ENCODE data around the gene RASSF4. TPM values are rescaled to one million over a fixed set of nuclear protein-coding genes. Genes with fewer than 3 reads are reported as not detected.

RASSF4 gene
- total RNA-seq, 3 donors from 2014 or later, result 20.0 to 50.6 (median 32.3) TPM

DNA sequence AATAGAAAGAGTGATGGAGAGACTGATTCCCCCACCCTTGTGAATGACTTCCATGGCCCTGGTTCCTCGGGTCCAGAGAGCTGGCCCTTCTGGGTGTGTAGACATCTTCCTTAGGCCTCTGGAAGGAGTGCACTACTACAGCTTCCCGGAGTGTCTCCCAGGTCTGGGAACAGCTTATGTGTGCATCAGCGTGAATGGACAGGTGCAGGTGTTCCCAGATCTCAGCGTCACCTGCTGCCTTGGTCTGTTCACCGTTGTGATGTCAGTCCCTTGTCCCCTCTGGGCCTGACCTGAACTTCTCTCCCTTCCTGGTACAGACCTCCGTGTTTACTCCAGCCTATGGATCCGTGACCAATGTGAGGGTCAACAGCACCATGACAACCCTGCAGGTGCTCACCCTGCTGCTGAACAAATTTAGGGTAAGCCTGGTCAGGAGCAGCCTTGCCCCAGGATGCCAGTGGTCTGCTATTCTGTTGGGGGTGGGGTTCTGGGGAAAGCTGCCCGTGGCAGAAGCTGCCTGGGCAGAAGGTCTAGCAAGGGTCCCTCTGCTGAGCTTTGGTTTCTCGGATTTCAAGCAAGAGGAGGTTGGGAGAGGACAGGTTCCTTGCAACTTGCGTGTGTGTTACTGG lies 29.5 kb downstream of the RASSF4 start:
- no peak for ATAC-seq
- Histone ChIP-seq H3K9me3 (no peaks in the 10 kb centered on the region), H3K4me3 (no peak overlapping the region), H3K36me3 (ENCODE audit: low read depth) (no peaks in the 10 kb centered on the region), H3K4me1 (ENCODE audit: low read depth) (peaks cover 2% of the 10 kb centered on the region)
- intact Hi-C loops (cut with DNase I, micrococcal nuclease), result no loop called here
- peak in 1 of 3 donors; percentile 0 for DNase-seq
- TF ChIP-seq, protein P1, sequence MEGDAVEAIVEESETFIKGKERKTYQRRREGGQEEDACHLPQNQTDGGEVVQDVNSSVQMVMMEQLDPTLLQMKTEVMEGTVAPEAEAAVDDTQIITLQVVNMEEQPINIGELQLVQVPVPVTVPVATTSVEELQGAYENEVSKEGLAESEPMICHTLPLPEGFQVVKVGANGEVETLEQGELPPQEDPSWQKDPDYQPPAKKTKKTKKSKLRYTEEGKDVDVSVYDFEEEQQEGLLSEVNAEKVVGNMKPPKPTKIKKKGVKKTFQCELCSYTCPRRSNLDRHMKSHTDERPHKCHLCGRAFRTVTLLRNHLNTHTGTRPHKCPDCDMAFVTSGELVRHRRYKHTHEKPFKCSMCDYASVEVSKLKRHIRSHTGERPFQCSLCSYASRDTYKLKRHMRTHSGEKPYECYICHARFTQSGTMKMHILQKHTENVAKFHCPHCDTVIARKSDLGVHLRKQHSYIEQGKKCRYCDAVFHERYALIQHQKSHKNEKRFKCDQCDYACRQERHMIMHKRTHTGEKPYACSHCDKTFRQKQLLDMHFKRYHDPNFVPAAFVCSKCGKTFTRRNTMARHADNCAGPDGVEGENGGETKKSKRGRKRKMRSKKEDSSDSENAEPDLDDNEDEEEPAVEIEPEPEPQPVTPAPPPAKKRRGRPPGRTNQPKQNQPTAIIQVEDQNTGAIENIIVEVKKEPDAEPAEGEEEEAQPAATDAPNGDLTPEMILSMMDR (IDR thresholded peaks at IDR 0.05), result no peak

DNA sequence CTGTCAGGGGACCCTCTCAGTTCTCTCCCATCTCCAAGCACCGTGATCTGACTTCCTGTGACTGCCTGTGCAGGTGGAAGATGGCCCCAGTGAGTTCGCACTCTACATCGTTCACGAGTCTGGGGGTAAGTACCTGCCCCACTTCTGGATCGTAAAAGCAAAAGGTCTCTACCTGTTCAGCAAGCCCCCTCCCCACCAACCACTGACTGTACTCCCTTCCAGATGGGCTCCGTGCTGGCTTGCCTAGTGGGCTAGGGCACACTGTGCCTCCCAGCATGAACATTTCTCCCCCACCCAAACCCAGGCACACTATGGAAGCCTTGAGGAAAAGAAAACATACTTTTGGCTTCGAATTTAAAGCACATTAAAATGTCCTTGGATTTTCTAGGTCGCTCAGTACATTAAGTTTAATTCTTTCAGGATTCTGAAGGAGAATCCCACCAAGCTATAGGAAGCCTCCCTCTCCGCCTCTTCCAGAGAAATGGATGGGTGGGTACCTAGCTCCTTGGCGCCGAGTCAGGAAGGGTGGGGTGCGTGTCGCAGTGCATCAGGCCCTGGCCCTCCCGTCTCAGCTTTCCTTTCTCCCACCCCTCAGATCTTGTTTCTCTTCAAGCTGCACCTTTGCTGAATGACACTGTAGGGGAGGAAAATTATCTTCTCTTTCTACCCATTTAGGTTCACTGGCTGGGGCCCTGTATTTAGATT lies 30.1 kb downstream of the RASSF4 start:
- no peaks in the 10 kb centered on the region for H3K9me3 ChIP-seq
- H3K36me3 ChIP-seq (ENCODE audit: low read depth), result no peaks in the 10 kb centered on the region
- DNase-seq (peak in 1 of 3 donors; percentile 1), ATAC-seq (no peak)
- H3K4me1 ChIP-seq (ENCODE audit: low read depth), result peaks cover 2% of the 10 kb centered on the region
- intact Hi-C loops (cut with DNase I, micrococcal nuclease), result no loop called here
- TF ChIP-seq, protein P1 (IDR thresholded peaks at IDR 0.05), result no peak
- no peak overlapping the region for H3K4me3 ChIP-seq

DNA sequence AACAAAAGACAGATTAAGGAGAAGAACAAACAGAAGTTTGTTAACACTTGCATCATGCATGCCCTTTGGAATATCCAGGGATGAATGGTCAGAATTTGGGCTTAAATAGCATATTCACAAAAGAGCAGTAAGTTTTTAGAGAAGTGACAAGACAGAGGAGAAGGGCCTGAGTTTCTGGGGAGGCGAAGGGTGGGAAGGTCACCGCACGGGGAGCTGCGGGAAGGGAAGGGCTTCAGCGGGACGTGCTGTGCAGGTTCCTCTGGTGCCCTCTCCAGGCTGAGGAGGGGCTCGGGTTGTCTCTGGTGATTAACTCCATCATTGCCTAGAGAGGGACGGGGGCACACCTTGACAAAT lies 30.7 kb downstream of the RASSF4 start:
- peaks cover 2% of the 10 kb centered on the region for H3K4me1 ChIP-seq (ENCODE audit: low read depth)
- intact Hi-C loops (cut with DNase I, micrococcal nuclease), result no loop called here
- no peak for ATAC-seq
- no peaks in the 10 kb centered on the region for H3K36me3 ChIP-seq (ENCODE audit: low read depth)
- H3K9me3 ChIP-seq, result no peaks in the 10 kb centered on the region
- TF ChIP-seq, protein P1 (IDR thresholded peaks at IDR 0.05), result no peak
- peak in 1 of 3 donors; percentile 1 for DNase-seq
- H3K4me3 ChIP-seq, result no peak overlapping the region

DNA sequence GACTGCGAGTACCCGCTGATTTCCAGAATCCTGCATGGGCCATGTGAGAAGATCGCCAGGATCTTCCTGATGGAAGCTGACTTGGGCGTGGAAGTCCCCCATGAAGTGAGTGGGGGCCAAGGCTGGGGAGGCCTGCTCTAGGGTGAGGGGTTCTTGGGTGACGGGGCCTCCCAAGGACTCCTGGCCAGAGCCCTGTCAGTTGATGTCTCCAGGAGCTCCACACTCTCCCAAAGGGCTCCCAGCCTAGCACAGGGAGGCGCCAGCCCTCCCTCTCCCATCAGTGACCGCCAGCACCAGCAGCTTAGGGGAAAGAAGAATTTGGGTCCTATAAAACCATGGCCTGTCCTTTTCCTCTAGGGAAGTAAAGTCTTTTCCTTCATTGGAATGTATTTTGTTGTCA lies 31.4 kb downstream of the RASSF4 start:
- no peak overlapping the region for H3K4me3 ChIP-seq
- H3K36me3 ChIP-seq (ENCODE audit: low read depth), result no peaks in the 10 kb centered on the region
- DNase-seq (no peak), ATAC-seq (no peak)
- no peaks in the 10 kb centered on the region for H3K9me3 ChIP-seq
- no peaks in the 10 kb centered on the region for H3K4me1 ChIP-seq (ENCODE audit: low read depth)
- intact Hi-C loops (cut with DNase I, micrococcal nuclease), result no loop called here
- TF ChIP-seq, protein P1 (IDR thresholded peaks at IDR 0.05), result no peak

DNA sequence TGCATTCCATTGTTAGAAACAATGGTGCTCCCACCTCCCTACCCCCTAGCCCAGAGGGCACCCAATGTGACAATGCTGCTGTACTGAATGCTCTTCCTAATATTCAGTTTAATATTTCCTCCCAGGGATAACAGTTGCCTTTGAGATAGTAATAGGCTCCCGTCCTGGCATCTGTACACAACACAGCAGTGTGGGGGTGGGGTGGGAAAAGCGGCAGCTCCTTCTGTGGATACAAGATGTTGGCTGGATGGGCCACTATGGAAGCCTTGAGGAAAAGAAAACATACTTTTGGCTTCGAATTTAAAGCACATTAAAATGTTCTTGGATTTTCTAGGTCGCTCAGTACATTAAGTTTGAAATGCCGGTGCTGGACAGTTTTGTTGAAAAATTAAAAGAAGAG lies 32.0 kb downstream of the RASSF4 start:
- Histone ChIP-seq H3K9me3 (no peaks in the 10 kb centered on the region), H3K4me1 (ENCODE audit: low read depth) (no peaks in the 10 kb centered on the region), H3K36me3 (ENCODE audit: low read depth) (no peaks in the 10 kb centered on the region), H3K4me3 (no peak overlapping the region)
- TF ChIP-seq, protein P1 (IDR thresholded peaks at IDR 0.05), result no peak
- intact Hi-C loops (cut with DNase I, micrococcal nuclease), result no loop called here
- DNase-seq (peak in 1 of 3 donors; percentile 4), ATAC-seq (no peak)

Data from mucosa of descending colon (tissue), 3 donors.